Measurements from ENCODE around the gene PIK3CD.

Gene PIK3CD

GRCh38 chr1:9764550-9764949 lies 113.0 kb downstream of the PIK3CD start:
- no peak overlapping the region for H3K4me3 ChIP-seq (replicated peaks; ENCODE audit: low read depth, low read length)
- no peaks in the 10 kb centered on the region for H3K27me3 ChIP-seq (replicated peaks; ENCODE audit: control insufficient read depth, insufficient read depth, low read length)
- no peak for TF ChIP-seq CTCF (IDR thresholded peaks at IDR 0.05; ENCODE audit: insufficient read depth, low read length, poor library complexity, severe bottlenecking)
- H3K36me3 ChIP-seq (ENCODE audit: control insufficient read depth, insufficient read depth, low read length) = no peaks in the 10 kb centered on the region
- no peak for DNase-seq (ENCODE audit: extremely low read depth, insufficient read length)

GRCh38 chr1:9766759-9767442 lies 115.4 kb downstream of the PIK3CD start:
- no peak for TF ChIP-seq CTCF (IDR thresholded peaks at IDR 0.05; ENCODE audit: insufficient read depth, low read length, poor library complexity, severe bottlenecking)
- no peak for DNase-seq (ENCODE audit: extremely low read depth, insufficient read length)
- H3K4me3 ChIP-seq (replicated peaks; ENCODE audit: low read depth, low read length) = no peak overlapping the region
- H3K36me3 ChIP-seq (ENCODE audit: control insufficient read depth, insufficient read depth, low read length) = no peaks in the 10 kb centered on the region
- no peaks in the 10 kb centered on the region for H3K27me3 ChIP-seq (replicated peaks; ENCODE audit: control insufficient read depth, insufficient read depth, low read length)

- DNase-seq (ENCODE audit: extremely low read depth, insufficient read length) = no peak
- Histone ChIP-seq H3K27me3 (replicated peaks; ENCODE audit: control insufficient read depth, insufficient read depth, low read length) (no peaks in the 10 kb centered on the region), H3K36me3 (ENCODE audit: control insufficient read depth, insufficient read depth, low read length) (peaks cover 2% of the 10 kb centered on the region), H3K4me3 (replicated peaks; ENCODE audit: low read depth, low read length) (no peak overlapping the region)
- no peak for TF ChIP-seq CTCF (IDR thresholded peaks at IDR 0.05; ENCODE audit: insufficient read depth, low read length, poor library complexity, severe bottlenecking)
Measured at GRCh38 chr1:9767964-9768668, 116.6 kb downstream of the PIK3CD start.

GRCh38 chr1:9768983-9769382 lies 117.5 kb downstream of the PIK3CD start:
- DNase-seq (ENCODE audit: extremely low read depth, insufficient read length) = no peak
- no peak for TF ChIP-seq CTCF (IDR thresholded peaks at IDR 0.05; ENCODE audit: insufficient read depth, low read length, poor library complexity, severe bottlenecking)

GRCh38 chr1:9770298-9770697 lies 118.8 kb downstream of the PIK3CD start:
- no peak overlapping the region for H3K4me3 ChIP-seq (replicated peaks; ENCODE audit: low read depth, low read length)
- peaks cover 2% of the 10 kb centered on the region for H3K36me3 ChIP-seq (ENCODE audit: control insufficient read depth, insufficient read depth, low read length)
- no peak for TF ChIP-seq CTCF (IDR thresholded peaks at IDR 0.05; ENCODE audit: insufficient read depth, low read length, poor library complexity, severe bottlenecking)
- no peak for DNase-seq (ENCODE audit: extremely low read depth, insufficient read length)
- H3K27me3 ChIP-seq (replicated peaks; ENCODE audit: control insufficient read depth, insufficient read depth, low read length) = no peaks in the 10 kb centered on the region

More at GRCh38 chr1:9768983-9769382, 117.5 kb downstream of the PIK3CD start:
- H3K4me3 ChIP-seq (replicated peaks; ENCODE audit: low read depth, low read length) = no peak overlapping the region
- H3K27me3 ChIP-seq (replicated peaks; ENCODE audit: control insufficient read depth, insufficient read depth, low read length) = no peaks in the 10 kb centered on the region
- peaks cover 2% of the 10 kb centered on the region for H3K36me3 ChIP-seq (ENCODE audit: control insufficient read depth, insufficient read depth, low read length)

Data from GM06990 (cell line).